ENCODE data around the gene EYA4.

The EYA4 gene

DNA sequence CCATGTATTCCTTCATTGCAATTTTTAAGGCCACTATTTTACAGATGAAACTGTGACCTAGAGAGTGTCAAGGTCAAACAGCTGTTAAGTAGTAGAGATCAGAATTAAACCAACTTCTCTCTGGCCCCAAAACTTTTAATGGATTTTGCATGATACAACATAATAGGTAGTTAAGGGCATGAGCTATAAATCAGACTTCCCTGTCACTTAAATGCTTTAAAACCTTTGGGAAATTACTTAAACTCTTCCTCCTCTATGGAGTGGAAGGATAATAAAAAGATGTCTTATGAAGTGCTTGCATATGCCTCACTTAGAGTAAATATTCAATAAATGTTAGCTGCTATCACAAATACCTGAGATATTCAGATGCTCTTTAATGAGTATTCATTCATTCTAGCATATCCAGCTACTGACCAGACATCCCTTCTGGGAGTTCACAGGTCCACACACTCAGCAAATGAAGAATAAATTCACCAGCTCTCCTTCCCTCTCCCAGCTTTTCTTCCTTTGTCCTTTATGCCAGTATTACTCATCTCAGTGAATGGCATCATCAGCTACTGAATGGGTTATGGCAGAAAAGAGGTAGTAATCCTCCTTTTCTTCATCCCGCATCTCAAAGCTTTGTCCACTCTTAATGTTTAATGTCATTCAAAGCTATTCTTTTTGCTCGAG lies 36.2 kb downstream of the EYA4 start:
- no peak for DNase-seq (ENCODE audit: low spot score in 2 of 2)
- no peak for ATAC-seq (replicated peaks; ENCODE audit: extremely low read depth, poor library complexity, severe bottlenecking)
- Mint-ChIP-seq H3K27ac (ENCODE audit: low read depth) (no peak overlapping the region), H3K27me3 (no peaks in the 10 kb centered on the region), H3K4me3 (no peak overlapping the region), H3K9me3 (no peaks in the 10 kb centered on the region), H3K4me1 (no peaks in the 10 kb centered on the region), H3K36me3 (ENCODE audit: insufficient read depth) (no peaks in the 10 kb centered on the region)

DNA sequence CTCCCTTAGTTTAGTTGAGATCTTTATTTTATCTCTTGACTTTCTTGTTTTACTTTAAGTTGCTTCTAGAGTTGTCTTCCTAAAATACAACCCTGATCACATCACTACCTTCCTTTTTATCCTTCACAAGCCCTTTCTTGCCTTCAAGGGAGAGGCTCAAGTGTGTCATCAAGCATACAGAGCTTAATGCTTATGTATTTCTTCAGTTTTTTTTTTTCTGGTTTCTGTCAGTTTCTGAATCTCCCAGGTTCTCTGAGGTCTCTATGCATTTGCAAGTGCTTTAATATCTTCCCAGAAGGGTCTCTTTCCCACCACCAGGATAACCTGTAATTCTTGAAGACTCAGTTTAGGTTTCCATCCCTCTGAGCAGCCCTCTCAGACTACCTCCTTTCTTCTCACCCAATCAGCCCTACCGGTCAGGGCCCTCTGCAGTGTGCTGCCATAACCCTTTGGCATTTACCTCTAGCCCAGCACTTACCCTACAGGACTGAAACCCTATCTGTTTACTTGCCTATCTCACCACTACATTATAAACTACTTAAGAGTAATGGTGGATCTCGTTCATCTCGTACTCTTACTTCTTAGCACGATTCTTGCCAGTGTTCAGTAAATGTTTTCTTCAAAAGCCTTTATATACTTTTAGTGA lies 36.9 kb downstream of the EYA4 start:
- no peak overlapping the region for H3K4me3 Mint-ChIP-seq
- H3K27ac Mint-ChIP-seq (ENCODE audit: low read depth) = no peak overlapping the region
- no peaks in the 10 kb centered on the region for H3K36me3 Mint-ChIP-seq (ENCODE audit: insufficient read depth)
- no peaks in the 10 kb centered on the region for H3K27me3 Mint-ChIP-seq
- ATAC-seq (replicated peaks; ENCODE audit: extremely low read depth, poor library complexity, severe bottlenecking) (no peak), DNase-seq (ENCODE audit: low spot score in 2 of 2) (no peak)
- H3K4me1 Mint-ChIP-seq = no peaks in the 10 kb centered on the region
- no peaks in the 10 kb centered on the region for H3K9me3 Mint-ChIP-seq

DNA sequence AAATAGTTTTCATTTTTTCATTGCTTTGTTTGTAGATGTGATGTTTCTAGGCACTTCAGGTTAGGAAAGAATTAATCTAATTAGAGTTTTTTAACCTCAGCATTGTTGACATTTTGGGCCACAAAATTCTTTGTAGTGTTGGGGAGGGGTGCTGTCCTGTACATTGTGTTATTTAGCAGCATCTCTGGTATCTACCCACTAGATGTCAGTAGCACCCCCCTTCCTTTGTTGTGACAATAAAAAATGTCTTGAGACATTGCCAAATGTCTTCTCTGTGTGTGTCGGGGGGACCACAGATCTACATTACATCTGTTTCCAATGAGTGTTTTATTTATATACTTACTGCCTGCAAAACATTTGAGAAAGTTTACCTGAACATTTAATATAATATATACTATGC lies 45.6 kb downstream of the EYA4 start:
- H3K36me3 Mint-ChIP-seq (ENCODE audit: insufficient read depth) = no peaks in the 10 kb centered on the region
- H3K4me3 Mint-ChIP-seq = no peak overlapping the region
- peaks cover 17% of the 10 kb centered on the region for H3K9me3 Mint-ChIP-seq
- no peak overlapping the region for H3K27ac Mint-ChIP-seq (ENCODE audit: low read depth)
- H3K27me3 Mint-ChIP-seq = peaks cover 11% of the 10 kb centered on the region
- no peak for ATAC-seq (replicated peaks; ENCODE audit: extremely low read depth, poor library complexity, severe bottlenecking)
- H3K4me1 Mint-ChIP-seq = no peaks in the 10 kb centered on the region
- DNase-seq (ENCODE audit: low spot score in 2 of 2) = no peak

DNA sequence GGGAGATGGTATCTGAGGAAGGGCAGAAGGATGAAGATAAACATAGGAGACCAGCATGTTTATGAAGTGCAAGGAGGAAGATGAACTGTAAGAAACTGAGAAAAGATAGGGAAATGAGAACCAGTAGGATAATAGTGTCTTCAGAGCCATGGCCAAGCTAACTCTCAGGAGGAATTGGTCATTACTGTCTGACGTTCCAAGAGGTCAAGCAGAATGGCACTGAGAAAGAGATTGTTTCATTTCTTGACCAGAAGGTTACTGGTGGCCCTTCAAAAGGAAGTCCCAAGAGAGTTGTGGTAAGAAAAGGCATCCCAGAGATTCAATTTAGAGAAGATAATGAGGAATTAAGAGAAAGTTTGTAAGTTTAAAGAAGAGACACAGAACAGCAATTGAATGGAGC lies 47.5 kb downstream of the EYA4 start:
- Mint-ChIP-seq H3K36me3 (ENCODE audit: insufficient read depth) (no peaks in the 10 kb centered on the region), H3K4me1 (no peaks in the 10 kb centered on the region), H3K9me3 (peaks cover 17% of the 10 kb centered on the region), H3K27ac (ENCODE audit: low read depth) (no peak overlapping the region), H3K4me3 (no peak overlapping the region), H3K27me3 (peaks cover 11% of the 10 kb centered on the region)
- DNase-seq (ENCODE audit: low spot score in 2 of 2) (no peak), ATAC-seq (replicated peaks; ENCODE audit: extremely low read depth, poor library complexity, severe bottlenecking) (no peak)

DNA sequence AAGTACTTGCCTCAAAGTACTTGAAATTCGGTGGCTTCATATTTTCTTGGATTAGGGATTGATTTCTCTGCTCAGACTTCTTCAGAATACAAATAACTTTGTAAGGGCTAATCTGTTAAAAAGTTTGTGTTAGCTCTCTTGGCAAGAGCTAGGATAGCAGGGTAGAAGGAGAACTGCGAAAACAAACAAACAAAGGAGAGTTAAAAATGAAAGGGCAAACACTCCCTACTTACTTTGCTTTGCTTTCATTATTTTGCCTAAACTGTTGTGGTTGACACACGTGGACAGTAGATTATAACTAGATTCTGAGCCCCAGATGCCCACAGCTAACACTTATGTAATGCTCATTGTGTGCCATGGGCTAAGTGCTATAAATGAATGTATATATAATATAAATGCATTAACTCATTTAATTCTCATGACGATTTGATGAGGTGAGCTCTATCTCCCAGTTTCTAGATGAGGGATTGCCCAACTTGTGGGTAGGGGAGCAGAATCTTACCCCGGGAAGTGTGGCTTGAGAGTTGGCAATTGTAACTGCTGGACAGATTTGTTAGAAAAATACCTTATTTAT lies 48.7 kb downstream of the EYA4 start:
- peaks cover 13% of the 10 kb centered on the region for H3K9me3 Mint-ChIP-seq
- no peak overlapping the region for H3K4me3 Mint-ChIP-seq
- ATAC-seq (replicated peaks; ENCODE audit: extremely low read depth, poor library complexity, severe bottlenecking) = no peak
- H3K36me3 Mint-ChIP-seq (ENCODE audit: insufficient read depth) = no peaks in the 10 kb centered on the region
- DNase-seq (ENCODE audit: low spot score in 2 of 2) = no peak
- no peaks in the 10 kb centered on the region for H3K4me1 Mint-ChIP-seq
- peaks cover 5% of the 10 kb centered on the region for H3K27me3 Mint-ChIP-seq
- no peak overlapping the region for H3K27ac Mint-ChIP-seq (ENCODE audit: low read depth)

DNA sequence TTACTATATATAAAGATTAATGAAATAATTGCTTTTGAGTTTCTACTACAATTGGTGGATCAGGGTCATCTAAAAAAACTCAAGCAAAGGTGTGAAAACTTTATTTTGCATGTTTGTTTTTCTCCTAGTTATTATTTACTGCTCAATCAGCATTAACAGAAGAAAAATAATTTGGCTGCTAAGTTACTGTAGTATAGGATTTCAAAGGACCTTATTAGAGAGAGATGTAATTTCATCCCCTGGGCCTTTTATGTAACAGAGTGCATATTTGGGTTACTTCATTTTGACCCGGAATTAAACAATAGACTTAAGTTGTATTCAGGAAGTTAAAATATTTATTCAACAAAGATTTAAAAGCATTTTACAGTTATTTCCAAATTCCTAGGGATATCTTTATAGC lies 49.8 kb downstream of the EYA4 start:
- Mint-ChIP-seq H3K4me3 (no peak overlapping the region), H3K36me3 (ENCODE audit: insufficient read depth) (no peaks in the 10 kb centered on the region), H3K27ac (ENCODE audit: low read depth) (no peak overlapping the region), H3K4me1 (no peaks in the 10 kb centered on the region), H3K27me3 (no peaks in the 10 kb centered on the region), H3K9me3 (peaks cover 6% of the 10 kb centered on the region)
- ATAC-seq (replicated peaks; ENCODE audit: extremely low read depth, poor library complexity, severe bottlenecking) (no peak), DNase-seq (ENCODE audit: low spot score in 2 of 2) (no peak)

DNA sequence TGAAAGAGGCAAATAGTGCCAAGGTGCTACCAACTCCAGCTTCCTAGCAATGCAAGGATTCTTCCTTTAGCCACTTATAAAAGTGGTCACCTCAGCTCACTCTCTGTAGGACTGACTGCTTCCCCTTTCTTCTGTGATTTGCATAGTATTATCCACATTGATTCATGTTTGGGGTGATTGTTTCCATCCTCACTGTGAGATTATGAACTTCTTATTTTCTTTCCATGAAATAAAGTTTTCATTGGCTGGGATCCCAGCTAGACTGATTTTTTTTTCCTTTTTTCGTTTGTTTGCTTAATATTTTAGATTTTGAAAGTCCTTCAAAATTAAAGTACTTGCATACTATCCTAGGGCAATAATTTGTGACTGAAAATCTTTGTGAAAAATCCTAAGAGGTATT lies 50.5 kb downstream of the EYA4 start:
- no peak overlapping the region for H3K27ac Mint-ChIP-seq (ENCODE audit: low read depth)
- H3K9me3 Mint-ChIP-seq = peaks cover 6% of the 10 kb centered on the region
- H3K27me3 Mint-ChIP-seq = no peaks in the 10 kb centered on the region
- H3K4me3 Mint-ChIP-seq = no peak overlapping the region
- no peak for ATAC-seq (replicated peaks; ENCODE audit: extremely low read depth, poor library complexity, severe bottlenecking)
- no peaks in the 10 kb centered on the region for H3K4me1 Mint-ChIP-seq
- H3K36me3 Mint-ChIP-seq (ENCODE audit: insufficient read depth) = no peaks in the 10 kb centered on the region
- no peak for DNase-seq (ENCODE audit: low spot score in 2 of 2)

DNA sequence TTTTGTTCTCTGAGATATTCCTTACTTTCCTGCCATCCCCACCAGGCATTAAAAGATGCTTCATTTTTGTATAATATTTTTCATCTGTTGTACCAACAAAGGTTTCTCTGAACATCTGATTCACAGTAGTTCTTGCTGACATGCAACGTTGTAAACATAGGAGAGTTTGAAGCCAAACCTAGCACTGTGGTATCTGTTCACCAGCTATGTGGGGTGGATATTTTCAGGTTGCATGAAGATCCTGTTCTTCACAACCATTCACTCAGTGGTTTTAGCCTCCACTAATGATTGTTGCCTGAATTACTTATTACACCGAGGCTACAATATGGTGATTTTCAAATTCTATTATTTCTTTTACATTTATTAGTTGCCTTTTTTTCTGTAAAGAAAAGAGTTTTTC lies 56.5 kb downstream of the EYA4 start:
- ATAC-seq (replicated peaks; ENCODE audit: extremely low read depth, poor library complexity, severe bottlenecking) = no peak
- no peaks in the 10 kb centered on the region for H3K36me3 Mint-ChIP-seq (ENCODE audit: insufficient read depth)
- no peak for DNase-seq (ENCODE audit: low spot score in 2 of 2)
- no peak overlapping the region for H3K4me3 Mint-ChIP-seq
- peaks cover 5% of the 10 kb centered on the region for H3K9me3 Mint-ChIP-seq
- H3K27me3 Mint-ChIP-seq = no peaks in the 10 kb centered on the region
- no peak overlapping the region for H3K27ac Mint-ChIP-seq (ENCODE audit: low read depth)
- H3K4me1 Mint-ChIP-seq = no peaks in the 10 kb centered on the region

DNA sequence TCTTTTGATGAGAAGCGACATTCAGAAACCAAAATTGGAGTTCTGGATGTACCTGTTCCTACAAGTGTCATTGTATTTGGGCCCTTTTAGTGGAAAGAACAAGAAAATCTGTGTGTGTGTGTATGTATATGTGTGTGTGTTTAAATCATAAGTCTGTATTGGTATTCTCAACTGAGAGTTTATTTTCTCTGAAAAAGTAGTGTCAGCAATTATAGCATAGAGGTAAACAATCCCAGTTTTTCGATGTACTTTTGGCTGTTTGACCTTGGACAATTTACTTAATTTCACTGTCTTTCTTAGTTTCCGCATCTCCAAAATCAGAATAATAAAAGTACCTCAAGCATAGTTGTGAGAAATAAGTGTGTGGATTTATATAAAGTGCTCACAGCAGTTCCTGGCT lies 57.2 kb downstream of the EYA4 start:
- no peak for ATAC-seq (replicated peaks; ENCODE audit: extremely low read depth, poor library complexity, severe bottlenecking)

DNA sequence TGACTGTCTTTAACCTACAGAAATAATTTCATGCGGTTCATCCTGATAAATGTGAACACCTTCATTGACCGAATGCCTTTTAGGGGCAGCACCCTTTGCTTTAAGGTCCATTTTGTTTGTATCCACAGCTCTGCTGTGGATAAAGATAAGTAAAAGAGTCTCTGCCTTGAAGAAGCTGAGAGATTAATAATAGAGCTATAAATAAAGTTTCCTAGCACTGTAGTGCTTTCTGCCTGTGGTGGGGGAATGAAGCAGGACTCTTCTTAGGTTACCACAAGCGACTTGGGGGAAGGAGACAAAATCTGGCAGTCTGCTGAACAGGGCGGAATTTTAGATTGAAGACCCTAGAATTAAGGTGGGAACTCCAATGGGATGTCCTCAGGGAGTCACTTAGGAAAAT lies 57.6 kb downstream of the EYA4 start:
- H3K27ac Mint-ChIP-seq (ENCODE audit: low read depth) = no peak overlapping the region
- no peak for ATAC-seq (replicated peaks; ENCODE audit: extremely low read depth, poor library complexity, severe bottlenecking)

More for the DNA sequence above, 57.2 kb downstream of the EYA4 start:
- H3K27ac Mint-ChIP-seq (ENCODE audit: low read depth) = no peak overlapping the region
- H3K4me3 Mint-ChIP-seq = no peak overlapping the region
- peaks cover 5% of the 10 kb centered on the region for H3K9me3 Mint-ChIP-seq
- H3K36me3 Mint-ChIP-seq (ENCODE audit: insufficient read depth) = no peaks in the 10 kb centered on the region
- H3K4me1 Mint-ChIP-seq = no peaks in the 10 kb centered on the region
- DNase-seq (ENCODE audit: low spot score in 2 of 2) = no peak
- H3K27me3 Mint-ChIP-seq = no peaks in the 10 kb centered on the region

DNA sequence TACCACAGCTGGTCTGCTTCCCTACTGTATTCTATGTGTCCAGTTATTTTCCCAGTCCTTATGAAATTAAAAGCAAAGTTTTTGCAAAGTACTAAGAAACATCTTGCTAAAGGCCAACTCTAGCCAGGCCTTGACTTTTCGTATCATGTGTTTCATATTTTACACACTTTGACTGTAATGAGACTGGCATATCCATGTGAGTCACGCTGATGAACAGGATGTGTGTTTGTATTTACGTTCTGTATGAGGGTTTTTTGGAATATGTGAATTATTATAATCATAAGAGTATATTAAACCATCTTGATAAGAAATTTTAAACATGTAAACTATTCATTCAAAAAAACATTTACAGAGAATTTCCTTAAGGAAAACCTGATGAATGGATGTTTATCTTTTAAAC lies 59.7 kb downstream of the EYA4 start:
- H3K27me3 Mint-ChIP-seq = no peaks in the 10 kb centered on the region
- H3K4me1 Mint-ChIP-seq = no peaks in the 10 kb centered on the region
- H3K36me3 Mint-ChIP-seq (ENCODE audit: insufficient read depth) = no peaks in the 10 kb centered on the region
- no peak overlapping the region for H3K27ac Mint-ChIP-seq (ENCODE audit: low read depth)
- H3K9me3 Mint-ChIP-seq = peaks cover 5% of the 10 kb centered on the region
- DNase-seq (ENCODE audit: low spot score in 2 of 2) = no peak
- no peak overlapping the region for H3K4me3 Mint-ChIP-seq
- no peak for ATAC-seq (replicated peaks; ENCODE audit: extremely low read depth, poor library complexity, severe bottlenecking)

More for the DNA sequence above, 57.6 kb downstream of the EYA4 start:
- no peaks in the 10 kb centered on the region for H3K27me3 Mint-ChIP-seq
- H3K9me3 Mint-ChIP-seq = peaks cover 5% of the 10 kb centered on the region
- H3K4me3 Mint-ChIP-seq = no peak overlapping the region
- H3K4me1 Mint-ChIP-seq = no peaks in the 10 kb centered on the region
- H3K36me3 Mint-ChIP-seq (ENCODE audit: insufficient read depth) = no peaks in the 10 kb centered on the region
- DNase-seq (ENCODE audit: low spot score in 2 of 2) = no peak

DNA sequence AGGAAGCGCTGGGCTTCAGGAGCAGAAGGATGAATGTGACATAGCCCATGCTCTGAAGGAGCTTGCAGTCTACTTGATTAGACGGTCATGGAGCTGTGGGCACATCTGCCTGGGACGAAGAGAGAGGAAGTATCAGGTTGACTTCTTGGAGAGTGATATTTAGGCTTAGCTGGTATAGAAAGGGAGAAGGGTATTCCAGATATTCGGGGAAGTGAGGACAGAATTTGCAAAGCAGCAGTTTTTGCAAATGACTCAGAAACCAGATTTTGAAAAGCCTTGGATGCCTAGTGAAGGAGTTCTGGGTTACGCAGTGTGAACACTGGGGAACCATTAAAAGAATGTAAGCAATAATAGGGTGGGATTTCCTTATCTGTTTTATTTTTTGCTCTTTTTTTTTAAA lies 60.7 kb downstream of the EYA4 start:
- Mint-ChIP-seq H3K27me3 (no peaks in the 10 kb centered on the region), H3K27ac (ENCODE audit: low read depth) (no peak overlapping the region), H3K4me3 (no peak overlapping the region), H3K4me1 (no peaks in the 10 kb centered on the region), H3K36me3 (ENCODE audit: insufficient read depth) (no peaks in the 10 kb centered on the region), H3K9me3 (peaks cover 5% of the 10 kb centered on the region)
- DNase-seq (ENCODE audit: low spot score in 2 of 2) (no peak), ATAC-seq (replicated peaks; ENCODE audit: extremely low read depth, poor library complexity, severe bottlenecking) (no peak)

DNA sequence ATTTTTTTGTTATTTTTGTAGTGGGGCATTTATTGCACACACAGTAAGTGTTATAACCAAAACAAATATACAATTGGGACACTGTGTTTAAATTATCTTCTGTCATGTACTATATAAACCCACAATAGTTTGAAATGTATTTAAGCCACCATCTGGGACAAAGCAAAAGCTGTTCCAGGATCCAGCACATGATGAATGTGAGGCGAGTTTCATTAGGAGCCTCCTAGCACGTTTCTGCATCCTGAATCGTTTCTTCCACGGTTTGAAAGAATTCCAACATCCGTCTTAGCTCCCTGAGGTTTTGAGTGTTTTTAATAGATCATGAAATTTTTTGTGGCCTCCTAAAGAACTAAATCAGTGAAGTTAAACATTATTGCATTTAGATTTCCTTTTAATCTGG lies 65.8 kb downstream of the EYA4 start:
- no peaks in the 10 kb centered on the region for H3K27me3 Mint-ChIP-seq
- ATAC-seq (replicated peaks; ENCODE audit: extremely low read depth, poor library complexity, severe bottlenecking) (no peak), DNase-seq (ENCODE audit: low spot score in 2 of 2) (no peak)
- H3K4me1 Mint-ChIP-seq = no peaks in the 10 kb centered on the region
- peaks cover 9% of the 10 kb centered on the region for H3K9me3 Mint-ChIP-seq
- no peak overlapping the region for H3K27ac Mint-ChIP-seq (ENCODE audit: low read depth)
- H3K36me3 Mint-ChIP-seq (ENCODE audit: insufficient read depth) = no peaks in the 10 kb centered on the region
- H3K4me3 Mint-ChIP-seq = no peak overlapping the region
